Epidermal melanocyte (primary cell): Measurements from ENCODE around the gene PHAX.
"Not testable (repeated sequence)": the region's sequence is repeated elsewhere in the genome, so short reads cannot be mapped to it uniquely, and the experiment has no call there.

Experiments
- DNase-seq: peaks from one replicate; pipeline ENCODE4 v3.0.0; 2011; ENCODE audit warnings: low spot score; ENCODE audit not compliant: insufficient read length

The PHAX gene

GRCh38 chr5:126656401-126657007 is 55.8 kb downstream of the PHAX start:
- DNase-seq: peak; percentile 29

GRCh38 chr5:126658561-126658960 is 57.8 kb downstream of the PHAX start:
- no peak for DNase-seq

DNA sequence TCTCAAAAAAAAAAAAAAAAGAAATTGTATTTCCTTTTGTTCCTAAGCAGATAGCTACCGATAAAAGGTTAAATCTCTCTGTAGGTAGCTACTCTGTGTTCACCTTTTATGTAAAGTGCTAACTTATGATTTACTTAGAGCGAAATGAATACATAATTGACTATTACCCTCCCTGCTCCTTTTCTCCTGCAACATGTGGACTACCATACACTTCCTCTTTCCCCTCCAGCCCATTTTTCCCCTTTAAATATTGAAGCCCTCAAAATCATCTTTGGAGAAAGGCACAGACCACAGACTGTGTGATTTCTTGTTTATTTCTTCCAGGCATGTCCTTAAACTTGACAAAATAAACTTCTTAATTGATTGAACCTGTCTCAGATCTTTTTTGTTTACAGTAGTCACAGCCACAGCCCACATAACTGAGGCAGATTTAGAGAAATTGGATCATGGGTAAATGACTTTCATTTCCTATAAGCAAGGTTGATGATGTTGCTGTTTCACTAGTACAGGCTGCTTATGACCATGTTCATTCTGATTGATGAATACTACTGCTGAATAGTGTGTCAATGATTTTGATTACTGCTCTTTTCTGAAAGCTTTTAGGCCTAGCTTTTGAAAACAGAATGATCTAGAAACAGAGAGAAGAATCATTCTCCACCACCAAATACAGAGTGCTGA is 59.2 kb downstream of the PHAX start:
- DNase-seq: no peak

DNA sequence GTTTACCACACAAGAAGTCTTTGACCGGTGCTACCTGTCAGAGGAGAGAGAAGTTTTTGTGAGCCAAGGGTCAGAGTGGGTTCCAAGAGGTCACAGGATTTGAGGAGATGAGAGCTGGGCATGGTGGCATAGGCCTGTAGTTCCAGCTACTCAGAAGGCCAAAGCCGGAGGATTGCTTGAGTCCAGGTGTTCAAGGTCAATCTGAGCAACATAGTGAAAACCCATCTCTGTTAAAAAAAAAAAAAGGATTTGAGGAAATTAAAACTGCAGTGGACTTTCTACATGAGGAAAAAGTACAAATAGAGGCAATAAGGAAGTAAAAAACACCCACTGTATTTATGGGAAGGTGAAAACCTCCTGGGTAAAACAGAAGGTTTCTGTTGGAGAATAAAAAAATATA is 63.8 kb downstream of the PHAX start:
- DNase-seq: no peak

- not testable (repeated sequence) for DNase-seq
Observed at GRCh38 chr5:126670109-126670508, 69.4 kb downstream of the PHAX start.

DNA sequence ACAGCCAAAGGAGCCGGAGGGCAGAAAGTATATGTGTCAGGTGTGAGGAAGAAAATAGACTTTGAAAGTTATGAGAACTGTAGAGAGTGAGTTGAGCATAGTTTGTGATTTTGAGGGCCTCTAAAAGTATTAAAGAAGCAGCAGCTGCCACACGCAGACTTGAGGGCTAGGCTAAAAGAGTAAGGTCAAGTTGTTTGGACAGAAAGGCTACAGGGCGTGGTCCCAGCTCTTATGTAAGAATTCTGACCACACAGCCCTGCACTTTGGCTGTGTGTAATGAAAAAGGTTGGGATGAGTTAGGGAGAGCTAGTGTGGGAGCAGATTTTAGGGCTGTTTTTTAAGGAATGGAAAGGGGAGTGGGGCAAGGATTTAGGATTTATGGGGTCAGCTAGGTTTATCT is 70.9 kb downstream of the PHAX start:
- not testable (repeated sequence) for DNase-seq

- DNase-seq: no peak
Observed at GRCh38 chr5:126673477-126673876, 72.7 kb downstream of the PHAX start.

- no peak for DNase-seq
Observed at GRCh38 chr5:126674145-126674544, 73.4 kb downstream of the PHAX start.

DNA sequence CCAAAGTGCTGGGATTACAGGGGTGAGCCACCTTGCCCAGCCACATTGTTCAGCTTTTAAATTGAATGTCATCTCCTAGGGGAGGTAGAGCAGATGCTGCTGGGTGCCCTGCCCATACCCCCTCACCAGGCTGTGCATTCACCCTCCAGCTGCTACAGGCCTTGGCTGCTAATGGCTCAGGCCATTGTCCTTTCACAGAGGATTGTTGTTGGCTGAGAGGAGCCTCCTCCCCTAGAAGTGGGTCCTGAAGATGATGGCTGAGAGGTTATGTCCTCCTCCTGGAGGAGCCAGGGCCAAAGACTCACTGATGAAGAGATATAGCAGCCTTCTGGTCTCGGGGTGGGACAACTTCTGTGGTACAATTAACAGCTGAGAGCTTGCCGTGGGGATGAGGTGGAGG is 74.6 kb downstream of the PHAX start:
- DNase-seq: no peak

DNA sequence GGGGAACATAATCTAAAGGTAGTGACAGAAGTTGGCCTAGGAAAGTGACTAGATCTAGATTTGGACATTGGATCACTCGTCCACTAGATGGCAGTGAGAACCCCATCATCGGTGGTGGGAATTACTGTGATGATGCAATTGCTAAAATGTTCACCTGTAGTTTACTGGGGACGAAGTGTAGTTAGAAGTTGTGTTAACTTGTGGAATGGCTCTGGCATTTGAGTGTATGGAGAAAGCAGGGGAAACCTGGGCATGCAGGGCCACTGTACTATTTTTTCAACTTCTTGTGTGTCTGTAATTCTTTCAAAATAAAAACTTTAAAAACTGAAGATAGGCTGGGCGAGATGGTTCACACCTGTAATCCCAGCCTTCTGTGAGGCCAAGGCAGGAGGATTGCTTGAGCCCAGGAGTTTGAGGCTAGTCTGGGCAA is 75.5 kb downstream of the PHAX start:
- peak; percentile 79 for DNase-seq
